Measurements from ENCODE around the gene MOXD1. TPM values are rescaled to one million over a fixed set of nuclear protein-coding genes. Genes with fewer than 3 reads are reported as not detected.
A peak's percentile ranks its signal among the peaks of the same experiment; 100 is the strongest.

MOXD1 gene
- total RNA-seq: 10 to 100 TPM in 1 of 2 donors, under 1 TPM in 1; 0.56 to 17.3 TPM

- no peaks in the 10 kb centered on the region for H3K9me3 ChIP-seq
- no peaks in the 10 kb centered on the region for H3K27me3 ChIP-seq (replicated peaks; ENCODE audit: insufficient read depth)
- peaks cover 0 to 15% of the 10 kb centered on the region in 2 donors for H3K4me1 ChIP-seq (ENCODE audit: control insufficient read depth in 1 of 2, low read depth in 2 of 2)
- no peak for ATAC-seq (ENCODE audit: insufficient number of reproducible peaks, low FRiP score, low read depth)
- DNase-seq (ENCODE audit: low spot score): no peak
- H3K27ac ChIP-seq: no peak within 1 kb of the TSS
- TF ChIP-seq CTCF (IDR thresholded peaks at IDR 0.05): no peak
- H3K4me3 ChIP-seq: peak within 1 kb of the TSS; percentile 76
- no peaks in the 10 kb centered on the region for H3K36me3 ChIP-seq
Observed at GRCh38 chr6:132400883-132401617, at the start of gene MOXD1. Gene MOXD1 (minus strand): TSS chr6:132401475. CDS start chr6:132401426, 49 bp downstream.

GRCh38 chr6:132446855-132447241 lies 45.6 kb upstream of the MOXD1 start:
- ATAC-seq (ENCODE audit: insufficient number of reproducible peaks, low FRiP score, low read depth): no peak
- no peak overlapping the region for H3K27ac ChIP-seq
- no peaks in the 10 kb centered on the region for H3K27me3 ChIP-seq (replicated peaks; ENCODE audit: insufficient read depth)
- no peak overlapping the region for H3K4me3 ChIP-seq
- no peaks in the 10 kb centered on the region for H3K4me1 ChIP-seq (ENCODE audit: control insufficient read depth in 1 of 2, low read depth in 2 of 2)
- no peaks in the 10 kb centered on the region for H3K36me3 ChIP-seq
- peaks cover 12% of the 10 kb centered on the region for H3K9me3 ChIP-seq
- DNase-seq (ENCODE audit: low spot score): no peak
- no peak for TF ChIP-seq CTCF (IDR thresholded peaks at IDR 0.05)

GRCh38 chr6:132446141-132446854 lies 45.0 kb upstream of the MOXD1 start:
- DNase-seq (ENCODE audit: low spot score): no peak
- Histone ChIP-seq H3K27me3 (replicated peaks; ENCODE audit: insufficient read depth) (no peaks in the 10 kb centered on the region), H3K27ac (no peak overlapping the region), H3K36me3 (no peaks in the 10 kb centered on the region), H3K4me1 (ENCODE audit: control insufficient read depth in 1 of 2, low read depth in 2 of 2) (no peaks in the 10 kb centered on the region), H3K4me3 (no peak overlapping the region), H3K9me3 (peaks cover 12% of the 10 kb centered on the region)
- no peak for ATAC-seq (ENCODE audit: insufficient number of reproducible peaks, low FRiP score, low read depth)
- TF ChIP-seq CTCF (IDR thresholded peaks at IDR 0.05): no peak

GRCh38 chr6:132445201-132445951 lies 44.1 kb upstream of the MOXD1 start:
- H3K4me1 ChIP-seq (ENCODE audit: control insufficient read depth in 1 of 2, low read depth in 2 of 2): no peaks in the 10 kb centered on the region
- TF ChIP-seq CTCF (IDR thresholded peaks at IDR 0.05): no peak
- DNase-seq (ENCODE audit: low spot score) (no peak), ATAC-seq (ENCODE audit: insufficient number of reproducible peaks, low FRiP score, low read depth) (no peak)
- no peaks in the 10 kb centered on the region for H3K27me3 ChIP-seq (replicated peaks; ENCODE audit: insufficient read depth)
- no peaks in the 10 kb centered on the region for H3K36me3 ChIP-seq
- H3K9me3 ChIP-seq: peaks cover 12% of the 10 kb centered on the region
- H3K4me3 ChIP-seq: no peak overlapping the region
- H3K27ac ChIP-seq: no peak overlapping the region

- H3K36me3 ChIP-seq: no peaks in the 10 kb centered on the region
- peaks cover 12% of the 10 kb centered on the region for H3K9me3 ChIP-seq
- H3K4me1 ChIP-seq (ENCODE audit: control insufficient read depth in 1 of 2, low read depth in 2 of 2): no peaks in the 10 kb centered on the region
- H3K27ac ChIP-seq: no peak overlapping the region
- H3K4me3 ChIP-seq: no peak overlapping the region
- DNase-seq (ENCODE audit: low spot score): no peak
- no peak for TF ChIP-seq CTCF (IDR thresholded peaks at IDR 0.05)
- ATAC-seq (ENCODE audit: insufficient number of reproducible peaks, low FRiP score, low read depth): no peak
- no peaks in the 10 kb centered on the region for H3K27me3 ChIP-seq (replicated peaks; ENCODE audit: insufficient read depth)
Observed at GRCh38 chr6:132443206-132443605, 41.9 kb upstream of the MOXD1 start.
